GM19193 (cell line): ENCODE results near the gene IL17RE.

Source experiments
- POLR2A ChIP-seq: IDR thresholded peaks from 4 replicates; pipeline ENCODE4 v1.6.1; 2011; ENCODE audit not compliant: insufficient read depth, insufficient read length; ENCODE audit errors: extremely low read depth

IL17RE gene

GRCh38 chr3:9916346-9916733 lies 13.7 kb downstream of the IL17RE start:
- no peak for TF ChIP-seq POLR2A

- TF ChIP-seq POLR2A, result no peak
Measured at GRCh38 chr3:9916734-9917680, 14.4 kb downstream of the IL17RE start, which contains the start of gene IL17RC. Gene IL17RC (plus strand): TSS chr3:9917098. CDS start chr3:9917316, 218 bp downstream.

GRCh38 chr3:9917820-9918219 lies 15.2 kb downstream of the IL17RE start:
- no peak for TF ChIP-seq POLR2A

GRCh38 chr3:9918261-9919038 lies 15.8 kb downstream of the IL17RE start:
- TF ChIP-seq POLR2A, result no peak

GRCh38 chr3:9928158-9928557 lies 25.5 kb downstream of the IL17RE start:
- TF ChIP-seq POLR2A, result no peak

GRCh38 chr3:9930804-9931418 lies 28.3 kb downstream of the IL17RE start:
- TF ChIP-seq POLR2A, result no peak

GRCh38 chr3:9932535-9932842 lies 29.8 kb downstream of the IL17RE start:
- TF ChIP-seq POLR2A, result peak; percentile 39

- TF ChIP-seq POLR2A, result peak; percentile 19
Measured at GRCh38 chr3:9932843-9933560, 30.4 kb downstream of the IL17RE start.

- TF ChIP-seq POLR2A, result peak; percentile 75
Measured at GRCh38 chr3:9933561-9934234, 31.1 kb downstream of the IL17RE start, which contains the start of gene CRELD1. Gene CRELD1 (plus strand): TSS chr3:9933834. CDS start chr3:9934439, 605 bp downstream.

- TF ChIP-seq POLR2A, result no peak
Measured at GRCh38 chr3:9934235-9934621, 31.6 kb downstream of the IL17RE start.

GRCh38 chr3:9934993-9935392 lies 32.3 kb downstream of the IL17RE start:
- no peak for TF ChIP-seq POLR2A

- TF ChIP-seq POLR2A, result no peak
Measured at GRCh38 chr3:9935966-9936510, 33.4 kb downstream of the IL17RE start.

GRCh38 chr3:9937486-9938238 lies 35.0 kb downstream of the IL17RE start:
- TF ChIP-seq POLR2A, result no peak

GRCh38 chr3:9938966-9939365 lies 36.3 kb downstream of the IL17RE start:
- TF ChIP-seq POLR2A, result no peak

GRCh38 chr3:9940746-9941145 lies 38.1 kb downstream of the IL17RE start:
- TF ChIP-seq POLR2A, result no peak
